ENCODE results near the gene RBM20. TPM values are rescaled to one million over a fixed set of nuclear protein-coding genes. Genes with fewer than 3 reads are reported as not detected.

RBM20 gene
- total and polyA plus RNA-seq, 2 of the 13 experiments (the other 11 are each of a cell fraction or from before 2014, with no cell fraction given): 0.02 to 0.22 TPM

DNA sequence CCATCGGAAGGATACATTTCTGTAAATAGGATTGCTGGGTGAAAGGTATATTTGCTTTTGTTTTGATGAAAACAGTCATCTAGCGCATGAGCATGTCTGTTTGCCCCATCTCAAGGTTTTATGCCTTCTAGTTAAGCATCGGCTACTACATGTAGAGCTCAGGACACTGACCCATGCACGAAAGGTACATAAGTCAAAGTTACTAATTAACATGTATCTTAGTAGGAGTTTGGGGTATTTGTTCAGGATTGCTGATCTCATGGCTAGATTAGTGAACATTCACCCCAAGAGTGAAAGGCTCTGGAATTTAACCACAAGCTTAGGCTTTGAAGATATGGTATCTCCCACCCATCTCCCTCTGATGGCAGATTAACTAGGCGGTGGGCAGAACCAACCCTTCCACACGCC is 91.5 kb downstream of the RBM20 start (continued):
- TF ChIP-seq NFE2L1 (CRISPR knock-in tag; IDR thresholded peaks at IDR 0.05; ENCODE audit: borderline replicate concordance) (no peak), CREB1 (IDR thresholded peaks at IDR 0.05) (no peak), CREB1 (CRISPR knock-in tag; IDR thresholded peaks at IDR 0.05) (no peak), ZNF230 (CRISPR knock-in tag; IDR thresholded peaks at IDR 0.05) (no peak), ZNF709 (CRISPR knock-in tag; IDR thresholded peaks at IDR 0.05) (no peak), CEBPG (CRISPR knock-in tag; IDR thresholded peaks at IDR 0.05) (no peak), SIN3A (IDR thresholded peaks at IDR 0.05; ENCODE audit: borderline replicate concordance, low read depth, low read length) (no peak), ZNF691 (CRISPR knock-in tag; IDR thresholded peaks at IDR 0.05; ENCODE audit: borderline replicate concordance, low read depth) (no peak), FOXM1 (CRISPR knock-in tag; IDR thresholded peaks at IDR 0.05) (no peak), FOXP1 (IDR thresholded peaks at IDR 0.05) (no peak), FOXP1 (CRISPR knock-in tag; IDR thresholded peaks at IDR 0.05) (peak; percentile 61), PAXIP1 (CRISPR knock-in tag; conservative IDR thresholded peaks at IDR 0.05) (peak; percentile 89), SOX6 (IDR thresholded peaks at IDR 0.05) (no peak), SOX6 (CRISPR knock-in tag; IDR thresholded peaks at IDR 0.05) (peak; percentile 63), ASH2L (IDR thresholded peaks at IDR 0.05; ENCODE audit: insufficient read length, low read depth, low read length) (no peak), NFRKB (IDR thresholded peaks at IDR 0.05) (no peak), SIX4 (CRISPR knock-in tag; IDR thresholded peaks at IDR 0.05) (no peak), ZNF790 (CRISPR knock-in tag; IDR thresholded peaks at IDR 0.05; ENCODE audit: borderline replicate concordance) (no peak), SIX1 (CRISPR knock-in tag; IDR thresholded peaks at IDR 0.05; ENCODE audit: borderline replicate concordance) (peak; percentile 5; the same call in 1 of the 2 replicates), PPARG (CRISPR knock-in tag; conservative IDR thresholded peaks at IDR 0.05) (peak; percentile 97), KAT8 (CRISPR knock-in tag; IDR thresholded peaks at IDR 0.05) (peak; percentile 60; the same call in 1 of the 2 replicates), NCOA1 (CRISPR knock-in tag; IDR thresholded peaks at IDR 0.05) (no peak), ZNF7 (CRISPR knock-in tag; IDR thresholded peaks at IDR 0.05) (no peak), HNRNPK (IDR thresholded peaks at IDR 0.05; ENCODE audit: low read depth, low read length, poor library complexity, severe bottlenecking) (no peak), AGO1 (IDR thresholded peaks at IDR 0.05; ENCODE audit: low read depth, low read length, poor library complexity, severe bottlenecking) (no peak), TBL1XR1 (IDR thresholded peaks at IDR 0.05; ENCODE audit: borderline replicate concordance, low read length, partially characterized antibody) (peak; percentile 21), DMAP1 (CRISPR knock-in tag; IDR thresholded peaks at IDR 0.05) (0 out of 2 replicates have a peak, but pooled peaks have one; percentile 25), ZNF740 (CRISPR knock-in tag; IDR thresholded peaks at IDR 0.05) (no peak)
- TF ChIP-seq, protein P1, sequence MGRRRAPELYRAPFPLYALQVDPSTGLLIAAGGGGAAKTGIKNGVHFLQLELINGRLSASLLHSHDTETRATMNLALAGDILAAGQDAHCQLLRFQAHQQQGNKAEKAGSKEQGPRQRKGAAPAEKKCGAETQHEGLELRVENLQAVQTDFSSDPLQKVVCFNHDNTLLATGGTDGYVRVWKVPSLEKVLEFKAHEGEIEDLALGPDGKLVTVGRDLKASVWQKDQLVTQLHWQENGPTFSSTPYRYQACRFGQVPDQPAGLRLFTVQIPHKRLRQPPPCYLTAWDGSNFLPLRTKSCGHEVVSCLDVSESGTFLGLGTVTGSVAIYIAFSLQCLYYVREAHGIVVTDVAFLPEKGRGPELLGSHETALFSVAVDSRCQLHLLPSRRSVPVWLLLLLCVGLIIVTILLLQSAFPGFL (CRISPR knock-in tag; IDR thresholded peaks at IDR 0.05): no peak
